ENCODE results near the gene N4BP3.
A peak's percentile ranks its signal among the peaks of the same experiment; 100 is the strongest.

The N4BP3 gene

DNA sequence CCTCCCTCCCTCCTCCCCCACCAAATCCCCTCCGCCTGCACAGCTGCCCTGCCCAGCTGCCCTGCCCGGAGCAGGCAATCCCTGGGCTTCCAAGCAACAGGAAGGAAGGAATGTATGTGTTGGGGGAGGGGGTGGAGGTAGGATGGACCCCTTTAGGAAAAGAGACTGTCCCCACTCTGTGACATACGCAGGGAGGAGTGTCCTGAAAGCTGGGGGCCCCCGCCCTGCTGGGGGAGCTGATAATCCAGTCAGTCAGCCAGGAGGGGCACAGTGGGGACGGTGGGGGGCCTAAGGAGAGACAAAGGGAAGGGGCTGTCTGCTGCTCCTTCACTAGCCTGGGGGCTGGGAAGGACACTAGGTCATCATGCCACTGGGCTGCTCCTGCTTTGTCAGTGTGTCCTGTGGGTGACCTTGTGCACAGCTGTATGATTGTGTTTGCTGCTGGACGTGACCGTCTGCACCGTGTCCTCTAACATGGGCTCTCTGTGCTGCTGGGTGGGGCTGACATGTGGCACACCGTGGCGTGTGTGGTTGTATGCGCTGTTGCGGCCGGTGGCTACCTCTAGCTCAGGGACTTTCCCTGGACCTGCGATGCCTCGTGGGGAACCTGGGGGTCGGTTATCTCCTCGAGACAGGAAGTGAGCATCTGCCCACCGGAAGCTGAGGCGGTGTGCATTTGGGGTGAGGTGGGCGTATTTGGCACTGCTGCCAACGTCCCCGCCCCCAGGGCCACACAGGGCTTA lies 3.0 kb downstream of the N4BP3 start:
- peak overlapping the region; percentile 68 for H3K4me3 Mint-ChIP-seq
- H3K36me3 Mint-ChIP-seq (ENCODE audit: low read depth), result no peaks in the 10 kb centered on the region
- peaks cover 26% of the 10 kb centered on the region for H3K4me1 Mint-ChIP-seq
- H3K27me3 Mint-ChIP-seq (ENCODE audit: low read depth, poor library complexity), result peaks cover 39% of the 10 kb centered on the region
- H3K9me3 Mint-ChIP-seq, result peaks cover 7% of the 10 kb centered on the region
- no peak overlapping the region for H3K27ac Mint-ChIP-seq
- DNase-seq, result no peak
- TF ChIP-seq, protein P1, sequence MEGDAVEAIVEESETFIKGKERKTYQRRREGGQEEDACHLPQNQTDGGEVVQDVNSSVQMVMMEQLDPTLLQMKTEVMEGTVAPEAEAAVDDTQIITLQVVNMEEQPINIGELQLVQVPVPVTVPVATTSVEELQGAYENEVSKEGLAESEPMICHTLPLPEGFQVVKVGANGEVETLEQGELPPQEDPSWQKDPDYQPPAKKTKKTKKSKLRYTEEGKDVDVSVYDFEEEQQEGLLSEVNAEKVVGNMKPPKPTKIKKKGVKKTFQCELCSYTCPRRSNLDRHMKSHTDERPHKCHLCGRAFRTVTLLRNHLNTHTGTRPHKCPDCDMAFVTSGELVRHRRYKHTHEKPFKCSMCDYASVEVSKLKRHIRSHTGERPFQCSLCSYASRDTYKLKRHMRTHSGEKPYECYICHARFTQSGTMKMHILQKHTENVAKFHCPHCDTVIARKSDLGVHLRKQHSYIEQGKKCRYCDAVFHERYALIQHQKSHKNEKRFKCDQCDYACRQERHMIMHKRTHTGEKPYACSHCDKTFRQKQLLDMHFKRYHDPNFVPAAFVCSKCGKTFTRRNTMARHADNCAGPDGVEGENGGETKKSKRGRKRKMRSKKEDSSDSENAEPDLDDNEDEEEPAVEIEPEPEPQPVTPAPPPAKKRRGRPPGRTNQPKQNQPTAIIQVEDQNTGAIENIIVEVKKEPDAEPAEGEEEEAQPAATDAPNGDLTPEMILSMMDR (IDR thresholded peaks at IDR 0.05), result no peak

GRCh38 chr5:178117923-178118701 lies 4.8 kb downstream of the N4BP3 start:
- H3K27ac Mint-ChIP-seq, result no peak overlapping the region
- peaks cover 42% of the 10 kb centered on the region for H3K4me1 Mint-ChIP-seq
- no peaks in the 10 kb centered on the region for H3K9me3 Mint-ChIP-seq
- TF ChIP-seq, protein P1 (IDR thresholded peaks at IDR 0.05), result no peak
- no peaks in the 10 kb centered on the region for H3K36me3 Mint-ChIP-seq (ENCODE audit: low read depth)
- no peak overlapping the region for H3K4me3 Mint-ChIP-seq
- no peak for DNase-seq
- H3K27me3 Mint-ChIP-seq (ENCODE audit: low read depth, poor library complexity), result peaks cover 28% of the 10 kb centered on the region

- Mint-ChIP-seq H3K36me3 (ENCODE audit: low read depth) (no peaks in the 10 kb centered on the region), H3K27ac (no peak overlapping the region), H3K9me3 (no peaks in the 10 kb centered on the region), H3K27me3 (ENCODE audit: low read depth, poor library complexity) (peaks cover 18% of the 10 kb centered on the region), H3K4me3 (no peak overlapping the region), H3K4me1 (peaks cover 36% of the 10 kb centered on the region)
- TF ChIP-seq, protein P1 (IDR thresholded peaks at IDR 0.05), result no peak
- DNase-seq, result no peak
These were observed 6.7 kb downstream of the N4BP3 start for GRCh38 chr5:178119915-178120606.

DNA sequence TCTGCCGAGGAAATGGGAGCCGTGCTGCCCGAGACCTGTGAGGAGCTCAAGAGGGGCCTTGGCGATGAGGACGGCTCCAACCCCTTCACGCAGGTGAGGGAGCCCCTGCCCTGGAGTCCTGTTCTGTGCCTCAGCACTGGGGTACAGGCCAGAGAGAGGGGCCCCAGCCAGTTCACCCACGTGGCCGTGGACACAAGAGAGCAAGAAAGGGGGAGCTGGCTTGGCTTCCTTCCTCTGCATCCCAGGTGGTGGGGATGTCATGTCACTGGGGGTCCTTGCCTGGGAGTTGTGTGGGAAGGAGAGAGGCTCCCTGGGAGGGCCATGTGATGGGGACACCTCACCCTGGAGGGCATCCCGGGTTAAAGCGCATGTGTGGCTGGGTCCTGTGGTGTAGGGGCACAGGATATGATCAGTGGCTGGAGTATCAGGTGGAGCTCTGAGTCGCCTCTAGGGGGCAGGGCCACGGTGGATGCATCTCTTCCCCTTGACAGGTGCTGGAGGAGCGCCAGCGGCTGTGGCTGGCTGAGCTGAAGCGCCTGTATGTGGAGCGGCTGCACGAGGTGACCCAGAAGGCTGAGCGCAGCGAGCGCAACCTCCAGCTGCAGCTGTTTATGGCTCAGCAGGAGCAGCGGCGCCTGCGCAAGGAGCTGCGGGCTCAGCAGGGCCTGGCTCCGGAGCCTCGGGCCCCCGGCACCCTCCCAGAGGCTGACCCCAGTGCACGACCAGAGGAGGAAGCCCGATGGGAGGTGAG lies 7.5 kb downstream of the N4BP3 start:
- Mint-ChIP-seq H3K27me3 (ENCODE audit: low read depth, poor library complexity) (peaks cover 12% of the 10 kb centered on the region), H3K4me1 (peaks cover 37% of the 10 kb centered on the region), H3K27ac (no peak overlapping the region), H3K9me3 (no peaks in the 10 kb centered on the region), H3K36me3 (ENCODE audit: low read depth) (no peaks in the 10 kb centered on the region), H3K4me3 (no peak overlapping the region)
- TF ChIP-seq, protein P1 (IDR thresholded peaks at IDR 0.05), result peak; percentile 49
- peak; percentile 68 for DNase-seq

DNA sequence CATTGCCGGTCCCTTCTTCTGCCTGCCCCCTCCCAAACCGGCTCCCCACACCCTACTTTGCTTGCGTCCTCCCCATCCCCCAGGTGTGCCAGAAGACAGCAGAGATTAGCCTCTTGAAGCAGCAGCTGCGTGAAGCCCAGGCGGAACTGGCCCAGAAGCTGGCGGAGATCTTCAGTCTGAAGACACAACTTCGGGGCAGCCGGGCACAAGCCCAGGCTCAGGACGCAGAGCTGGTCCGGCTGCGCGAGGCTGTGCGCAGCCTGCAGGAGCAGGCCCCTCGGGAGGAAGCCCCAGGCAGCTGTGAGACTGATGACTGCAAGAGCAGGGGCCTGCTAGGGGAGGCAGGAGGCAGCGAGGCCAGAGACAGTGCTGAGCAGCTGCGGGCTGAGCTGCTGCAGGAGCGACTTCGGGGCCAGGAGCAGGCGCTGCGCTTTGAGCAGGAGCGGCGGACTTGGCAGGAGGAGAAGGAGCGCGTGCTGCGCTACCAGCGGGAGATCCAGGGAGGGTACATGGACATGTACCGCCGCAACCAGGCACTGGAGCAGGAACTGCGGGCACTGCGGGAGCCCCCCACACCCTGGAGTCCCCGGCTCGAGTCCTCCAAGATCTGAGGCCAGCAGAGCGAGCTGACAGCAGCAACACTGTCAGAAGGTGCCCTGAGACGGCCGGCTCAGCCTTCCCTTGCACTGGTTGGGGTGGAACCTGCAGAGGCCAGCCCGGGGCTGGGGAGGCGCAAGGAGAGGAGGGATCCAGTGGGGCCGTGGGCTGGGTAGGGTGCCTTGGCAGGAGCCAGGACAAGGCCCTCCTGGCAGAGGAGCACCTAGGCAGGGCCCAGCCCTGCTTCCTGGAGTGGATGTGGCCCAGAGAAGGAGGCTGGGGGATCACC lies 8.3 kb downstream of the N4BP3 start:
- Mint-ChIP-seq H3K4me1 (peaks cover 33% of the 10 kb centered on the region), H3K27ac (no peak overlapping the region), H3K4me3 (no peak overlapping the region), H3K27me3 (ENCODE audit: low read depth, poor library complexity) (peaks cover 3% of the 10 kb centered on the region), H3K9me3 (no peaks in the 10 kb centered on the region), H3K36me3 (ENCODE audit: low read depth) (no peaks in the 10 kb centered on the region)
- DNase-seq, result no peak
- TF ChIP-seq, protein P1 (IDR thresholded peaks at IDR 0.05), result no peak
